SK-N-SH treated with all-trans-retinoic acid at 6 μM for 48 hours (cell line): ENCODE data around the gene C22orf15.

Source experiments
- ATAC-seq: fragments of 200-7000 bp; cut with Tn5 transposase; 3 replicates; pipeline ENCODE4 v1.9.1; 2020; ENCODE audit warnings: mild to moderate bottlenecking, moderate library complexity
- ARNTL ChIP-seq: fragments of 450-650 bp; formaldehyde crosslinking; IDR thresholded peaks from 2 replicates; pipeline ENCODE4 v1.5.0; 2020; ENCODE audit warnings: low read depth, mild to moderate bottlenecking, moderate library complexity, borderline replicate concordance
- BACH2 ChIP-seq: fragments of 250-450 bp; sonication (Bioruptor Pico); IDR thresholded peaks from 2 replicates; pipeline ENCODE4 v1.9.0; 2021; ENCODE audit warnings: mild to moderate bottlenecking, borderline replicate concordance
- CREB5 ChIP-seq: fragments of 250-450 bp; sonication (Bioruptor Pico); IDR thresholded peaks from 2 replicates; pipeline ENCODE4 v1.5.1; 2020; ENCODE audit warnings: low read depth, mild to moderate bottlenecking, moderate library complexity
- CSDC2 ChIP-seq: fragments of 250-450 bp; sonication (Bioruptor Pico); IDR thresholded peaks from 2 replicates; pipeline ENCODE4 v1.5.0; 2020; ENCODE audit warnings: mild to moderate bottlenecking, moderate library complexity
- CSRNP3 ChIP-seq: fragments of 250-450 bp; sonication (Bioruptor Pico); IDR thresholded peaks from 2 replicates; pipeline ENCODE4 v1.5.1; 2021; ENCODE audit warnings: mild to moderate bottlenecking, moderate library complexity
- ESRRG ChIP-seq: fragments of 250-450 bp; sonication (Bioruptor Pico); IDR thresholded peaks from 2 replicates; pipeline ENCODE4 v1.6.1; 2021; ENCODE audit warnings: mild to moderate bottlenecking
- ISL1 ChIP-seq: fragments of 250-450 bp; sonication (Bioruptor Pico); IDR thresholded peaks from 2 replicates; pipeline ENCODE4 v2.1.2; 2022; ENCODE audit warnings: mild to moderate bottlenecking, moderate library complexity
- OSR1 ChIP-seq: fragments of 250-450 bp; sonication (Bioruptor Pico); IDR thresholded peaks from 2 replicates; pipeline ENCODE4 v1.8.0; 2022; ENCODE audit warnings: moderate library complexity, mild to moderate bottlenecking, inconsistent platforms
- PATZ1 ChIP-seq: fragments of 250-450 bp; sonication (Bioruptor Pico); IDR thresholded peaks from 2 replicates; pipeline ENCODE4 v1.8.0; 2020; ENCODE audit warnings: mild to moderate bottlenecking, moderate library complexity, borderline replicate concordance
- POU6F1 ChIP-seq: fragments of 250-450 bp; sonication (Bioruptor Pico); IDR thresholded peaks from 2 replicates; pipeline ENCODE4 v1.8.0; 2021; ENCODE audit warnings: low read depth, mild to moderate bottlenecking, moderate library complexity, borderline replicate concordance
- PPARA ChIP-seq: fragments of 250-450 bp; sonication (Bioruptor Pico); IDR thresholded peaks from 2 replicates; pipeline ENCODE4 v1.5.0; 2020; ENCODE audit warnings: mild to moderate bottlenecking, borderline replicate concordance
- SNAI2 ChIP-seq: fragments of 250-450 bp; sonication (Bioruptor Pico); IDR thresholded peaks from 2 replicates; pipeline ENCODE4 v1.5.0; 2020; ENCODE audit warnings: mild to moderate bottlenecking, moderate library complexity
- TCF4 ChIP-seq: fragments of 250-450 bp; sonication (Bioruptor Pico); IDR thresholded peaks from 2 replicates; pipeline ENCODE4 v1.8.0; 2021; ENCODE audit warnings: mild to moderate bottlenecking, moderate library complexity, borderline replicate concordance
- TOX ChIP-seq: fragments of 250-450 bp; sonication (Bioruptor Pico); IDR thresholded peaks from 2 replicates; pipeline ENCODE4 v1.8.0; 2021; ENCODE audit warnings: mild to moderate bottlenecking, moderate library complexity, borderline replicate concordance
- TSHZ2 ChIP-seq: fragments of 250-450 bp; sonication (Bioruptor Pico); IDR thresholded peaks from 2 replicates; pipeline ENCODE4 v1.5.0; 2020; ENCODE audit warnings: mild to moderate bottlenecking, moderate library complexity
- ZC3H10 ChIP-seq: fragments of 250-450 bp; sonication (Bioruptor Pico); IDR thresholded peaks from 2 replicates; pipeline ENCODE4 v1.5.1; 2021; ENCODE audit warnings: mild to moderate bottlenecking, moderate library complexity
- ZFP3 ChIP-seq: fragments of 250-450 bp; sonication (Bioruptor Pico); IDR thresholded peaks from 2 replicates; pipeline ENCODE4 v1.5.0; 2020; ENCODE audit warnings: mild to moderate bottlenecking, moderate library complexity
- ZFP30 ChIP-seq: fragments of 450-650 bp; formaldehyde crosslinking; IDR thresholded peaks from 2 replicates; pipeline ENCODE4 v1.5.0; 2022; ENCODE audit warnings: mild to moderate bottlenecking, moderate library complexity
- ZNF565 ChIP-seq: fragments of 450-650 bp; formaldehyde crosslinking; conservative IDR thresholded peaks from 2 replicates; pipeline ENCODE4 v1.5.0; 2020; ENCODE audit warnings: low read depth, mild to moderate bottlenecking, moderate library complexity
- ZNF70 ChIP-seq: fragments of 450-650 bp; formaldehyde crosslinking; IDR thresholded peaks from 2 replicates; pipeline ENCODE4 v1.5.0; 2020; ENCODE audit warnings: mild to moderate bottlenecking, moderate library complexity
- ZNF8 ChIP-seq: fragments of 450-650 bp; formaldehyde crosslinking; IDR thresholded peaks from 2 replicates; pipeline ENCODE4 v1.5.0; 2020; ENCODE audit warnings: mild to moderate bottlenecking, moderate library complexity

Gene C22orf15

GRCh38 chr22:23762842-23763578, at the start of gene C22orf15:
C22orf15 (plus strand) TSS chr22:23762990; CDS start chr22:23763307, 317 bp downstream.
- ATAC-seq, result peak; percentile 44
- no peak for TF ChIP-seq ZC3H10 (CRISPR knock-in tag)
- no peak for TF ChIP-seq ESRRG
- TF ChIP-seq TOX (CRISPR knock-in tag), result no peak

GRCh38 chr22:23713696-23714595, 48.8 kb upstream of the C22orf15 start:
- TF ChIP-seq CSDC2 (CRISPR knock-in tag) (no peak), TSHZ2 (CRISPR knock-in tag) (no peak)
- no peak for ATAC-seq

- TF ChIP-seq PPARA (no peak), ZNF70 (no peak), ESRRG (no peak), ZC3H10 (CRISPR knock-in tag) (no peak), CSDC2 (CRISPR knock-in tag) (no peak), CSRNP3 (CRISPR knock-in tag) (no peak), OSR1 (CRISPR knock-in tag) (no peak), PATZ1 (CRISPR knock-in tag) (no peak), ZFP3 (CRISPR knock-in tag) (no peak), ZNF8 (CRISPR knock-in tag) (no peak), ZFP30 (no peak), BACH2 (CRISPR knock-in tag) (no peak)
- TF ChIP-seq, all 23 proteins: peak for 0
Measured at GRCh38 chr22:23714596-23715578, 47.9 kb upstream of the C22orf15 start.

GRCh38 chr22:23715806-23716375, 46.9 kb upstream of the C22orf15 start:
- ATAC-seq, result no peak
- no peak for TF ChIP-seq POU6F1 (CRISPR knock-in tag)
- no peak for TF ChIP-seq ZNF565 (CRISPR knock-in tag)
- no peak for TF ChIP-seq ARNTL (CRISPR knock-in tag)
- no peak for TF ChIP-seq SNAI2
- TF ChIP-seq CREB5 (CRISPR knock-in tag), result no peak
- TF ChIP-seq ZFP3 (CRISPR knock-in tag), result no peak
- TF ChIP-seq PPARA, result no peak
- TF ChIP-seq CSRNP3 (CRISPR knock-in tag), result no peak
- TF ChIP-seq BACH2 (CRISPR knock-in tag), result no peak
- TF ChIP-seq ZNF70, result no peak
- no peak for TF ChIP-seq CSDC2 (CRISPR knock-in tag)
- TF ChIP-seq ZFP30, result no peak
- TF ChIP-seq ESRRG, result no peak
- TF ChIP-seq TCF4, result no peak
- TF ChIP-seq ISL1 (CRISPR knock-in tag), result no peak
- no peak for TF ChIP-seq ZNF8 (CRISPR knock-in tag)

More at GRCh38 chr22:23714596-23715578, 47.9 kb upstream of the C22orf15 start:
- no peak for ATAC-seq
